Chondrocyte (in vitro differentiated cells): Measurements from ENCODE around the gene SLC2A1. TPM values are rescaled to one million over a fixed set of nuclear protein-coding genes. Genes with fewer than 3 reads are reported as not detected.

Experiments used
- DNase-seq: peaks from one replicate; pipeline ENCODE4 v3.0.0; 2021; ENCODE audit warnings: mixed read lengths, low spot score
- H3K27ac Mint-ChIP-seq: one replicate; pipeline ENCODE4 v1.8.0; 2021; ENCODE audit warnings: mild to moderate bottlenecking, moderate library complexity, mixed read lengths; ENCODE audit not compliant: unreplicated experiment
- H3K27me3 Mint-ChIP-seq: 2 replicates; pipeline ENCODE4 v1.8.0; 2021; ENCODE audit warnings: low read depth, mixed read lengths
- H3K36me3 Mint-ChIP-seq: 2 replicates; pipeline ENCODE4 v1.8.0; 2021; ENCODE audit warnings: low read depth, mixed read lengths
- H3K4me1 Mint-ChIP-seq: 2 replicates; pipeline ENCODE4 v1.8.0; 2021; ENCODE audit warnings: low read depth, mild to moderate bottlenecking, mixed read lengths
- H3K4me3 Mint-ChIP-seq: one replicate; pipeline ENCODE4 v1.8.0; 2021; ENCODE audit warnings: mild to moderate bottlenecking, moderate library complexity, mixed read lengths; ENCODE audit not compliant: unreplicated experiment
- H3K9me3 Mint-ChIP-seq: 2 replicates; pipeline ENCODE4 v1.8.0; 2021; ENCODE audit warnings: low read depth, mixed read lengths
- total RNA-seq: library from RNA; stranded (reverse); gene quantifications from 3 replicates; pipeline ENCODE4 v1.2.1, GENCODE V29; 2021
- TF ChIP-seq, protein P1 (sequence below): fragments of 200-600 bp; sonication (generic); IDR thresholded peaks from 2 replicates; pipeline ENCODE4 v1.5.0; 2021; ENCODE audit warnings: antibody characterized with exemption, mild to moderate bottlenecking, moderate library complexity

Gene SLC2A1
- total RNA-seq, 1 donor from 2014 or later: 190 TPM

GRCh38 chr1:42998386-42998785 is 39.7 kb upstream of the SLC2A1 start:
- Mint-ChIP-seq H3K27ac (no peak overlapping the region), H3K4me1 (no peaks in the 10 kb centered on the region), H3K27me3 (no peaks in the 10 kb centered on the region), H3K36me3 (no peaks in the 10 kb centered on the region), H3K4me3 (no peak overlapping the region), H3K9me3 (no peaks in the 10 kb centered on the region)
- DNase-seq: no peak
- TF ChIP-seq, protein P1, sequence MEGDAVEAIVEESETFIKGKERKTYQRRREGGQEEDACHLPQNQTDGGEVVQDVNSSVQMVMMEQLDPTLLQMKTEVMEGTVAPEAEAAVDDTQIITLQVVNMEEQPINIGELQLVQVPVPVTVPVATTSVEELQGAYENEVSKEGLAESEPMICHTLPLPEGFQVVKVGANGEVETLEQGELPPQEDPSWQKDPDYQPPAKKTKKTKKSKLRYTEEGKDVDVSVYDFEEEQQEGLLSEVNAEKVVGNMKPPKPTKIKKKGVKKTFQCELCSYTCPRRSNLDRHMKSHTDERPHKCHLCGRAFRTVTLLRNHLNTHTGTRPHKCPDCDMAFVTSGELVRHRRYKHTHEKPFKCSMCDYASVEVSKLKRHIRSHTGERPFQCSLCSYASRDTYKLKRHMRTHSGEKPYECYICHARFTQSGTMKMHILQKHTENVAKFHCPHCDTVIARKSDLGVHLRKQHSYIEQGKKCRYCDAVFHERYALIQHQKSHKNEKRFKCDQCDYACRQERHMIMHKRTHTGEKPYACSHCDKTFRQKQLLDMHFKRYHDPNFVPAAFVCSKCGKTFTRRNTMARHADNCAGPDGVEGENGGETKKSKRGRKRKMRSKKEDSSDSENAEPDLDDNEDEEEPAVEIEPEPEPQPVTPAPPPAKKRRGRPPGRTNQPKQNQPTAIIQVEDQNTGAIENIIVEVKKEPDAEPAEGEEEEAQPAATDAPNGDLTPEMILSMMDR: no peak

GRCh38 chr1:42996384-42996970 is 37.8 kb upstream of the SLC2A1 start:
- no peak for DNase-seq
- H3K4me1 Mint-ChIP-seq: no peaks in the 10 kb centered on the region
- TF ChIP-seq, protein P1: no peak
- H3K36me3 Mint-ChIP-seq: peaks cover 2% of the 10 kb centered on the region
- H3K27ac Mint-ChIP-seq: no peak overlapping the region
- H3K27me3 Mint-ChIP-seq: no peaks in the 10 kb centered on the region
- H3K9me3 Mint-ChIP-seq: no peaks in the 10 kb centered on the region
- H3K4me3 Mint-ChIP-seq: no peak overlapping the region

GRCh38 chr1:42993502-42994136 is 35.0 kb upstream of the SLC2A1 start:
- Mint-ChIP-seq H3K4me3 (no peak overlapping the region), H3K9me3 (no peaks in the 10 kb centered on the region), H3K27me3 (no peaks in the 10 kb centered on the region), H3K27ac (no peak overlapping the region), H3K36me3 (peaks cover 4% of the 10 kb centered on the region), H3K4me1 (no peaks in the 10 kb centered on the region)
- TF ChIP-seq, protein P1: no peak
- no peak for DNase-seq

- TF ChIP-seq, protein P1: no peak
- peaks cover 4% of the 10 kb centered on the region for H3K36me3 Mint-ChIP-seq
- no peaks in the 10 kb centered on the region for H3K9me3 Mint-ChIP-seq
- no peak overlapping the region for H3K4me3 Mint-ChIP-seq
- no peak overlapping the region for H3K27ac Mint-ChIP-seq
- H3K27me3 Mint-ChIP-seq: no peaks in the 10 kb centered on the region
- no peaks in the 10 kb centered on the region for H3K4me1 Mint-ChIP-seq
- DNase-seq: no peak
Measured at GRCh38 chr1:42992054-42992571, 33.4 kb upstream of the SLC2A1 start.

DNA sequence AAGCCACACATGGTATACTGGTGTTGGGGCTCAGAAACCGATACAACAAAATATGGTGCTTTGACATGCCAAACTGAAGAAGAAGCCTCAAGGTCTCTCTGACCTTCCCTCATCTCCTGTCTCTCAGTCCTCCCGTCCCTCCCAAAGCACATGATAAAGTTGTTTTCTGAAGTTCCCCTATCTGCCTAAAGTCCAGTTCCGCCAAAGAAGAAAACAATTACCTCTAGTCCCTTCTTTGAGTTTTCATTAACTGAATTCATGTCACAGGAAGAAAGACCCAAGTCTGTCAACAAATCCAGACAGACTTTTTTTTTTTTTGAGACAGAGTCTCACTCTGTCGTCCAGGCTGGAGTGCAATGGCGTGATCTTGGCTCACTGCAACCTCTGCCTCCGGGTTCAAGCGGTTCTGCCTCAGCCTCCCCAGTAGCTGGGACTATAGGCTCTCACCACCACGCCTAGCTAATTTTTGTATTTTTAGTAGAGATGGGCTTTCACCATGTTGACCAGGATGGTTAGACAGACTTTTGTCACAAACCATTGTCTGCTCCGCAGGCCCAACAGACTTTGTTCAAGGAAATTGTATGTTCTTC is 32.2 kb upstream of the SLC2A1 start:
- Mint-ChIP-seq H3K4me3 (no peak overlapping the region), H3K36me3 (peaks cover 4% of the 10 kb centered on the region), H3K27me3 (no peaks in the 10 kb centered on the region), H3K9me3 (no peaks in the 10 kb centered on the region), H3K4me1 (no peaks in the 10 kb centered on the region), H3K27ac (no peak overlapping the region)
- TF ChIP-seq, protein P1: no peak
- no peak for DNase-seq
